Thoracic aorta (tissue), 2 donors: ENCODE data around the gene NPR2. TPM values are rescaled to one million over a fixed set of nuclear protein-coding genes. Genes with fewer than 3 reads are reported as not detected.

Experiments
- ATAC-seq: fragments of 150-250 bp; one replicate; pipeline ENCODE4 v1.8.0; 2017; ENCODE audit warnings: low read depth; ENCODE audit not compliant: insufficient number of reproducible peaks, low FRiP score
- DNase-seq: peaks from one replicate; pipeline ENCODE4 v3.0.0-alpha.2; 2020; ENCODE audit warnings: low spot score
- H3K27ac ChIP-seq, 2 donors: fragments of 200-600 bp; sonication (generic); 1 replicate in 1 of 2; 2 replicates in 1 of 2; pipeline ENCODE4 v1.5.1; 2016; ENCODE audit warnings: mild to moderate bottlenecking in 2 of 2, moderate library complexity in 2 of 2
- H3K27me3 ChIP-seq: fragments of 200-600 bp; sonication (generic); replicated peaks from 2 replicates; pipeline ENCODE4 v1.6.0; 2016; ENCODE audit warnings: mild to moderate bottlenecking; ENCODE audit not compliant: insufficient read depth
- H3K36me3 ChIP-seq: fragments of 200-600 bp; sonication (generic); one replicate; pipeline ENCODE4 v1.5.1; 2016
- H3K4me1 ChIP-seq, 2 donors: fragments of 200-600 bp; sonication (generic); 1 replicate in 1 of 2; 2 replicates in 1 of 2; pipeline versions ENCODE4 v1.5.1 to v1.6.0; 2016; ENCODE audit warnings: low read depth in 2 of 2, mild to moderate bottlenecking in 1 of 2; ENCODE audit not compliant: control insufficient read depth in 1 of 2
- H3K4me3 ChIP-seq: fragments of 200-600 bp; sonication (generic); 2 replicates; pipeline ENCODE4 v1.5.1; 2016; ENCODE audit warnings: mild to moderate bottlenecking
- H3K9me3 ChIP-seq: fragments of 200-600 bp; sonication (generic); 2 replicates; pipeline ENCODE4 v1.5.1; 2016
- CTCF ChIP-seq: fragments of 200-600 bp; sonication (generic); IDR thresholded peaks from one replicate; pipeline ENCODE4 v1.5.1; 2019; ENCODE audit warnings: antibody characterized with exemption
- total RNA-seq, 2 donors: library from RNA; depleted of rRNA; stranded (reverse); fragments of >200 nt; gene quantifications; one replicate each; pipeline versions ENCODE4 v1.1.0 to v1.2.3, GENCODE V29; 2016

Gene NPR2
- total RNA-seq, 2 donors from 2014 or later = 30.8 to 38.2 TPM

GRCh38 chr9:35798658-35799374 lies 7.4 kb downstream of the NPR2 start:
- ATAC-seq (no peak), DNase-seq (no peak)
- no peak overlapping the region for H3K27ac ChIP-seq
- peaks cover 14 to 28% of the 10 kb centered on the region in 2 donors for H3K4me1 ChIP-seq
- no peak overlapping the region for H3K4me3 ChIP-seq
- H3K36me3 ChIP-seq = peaks cover 7% of the 10 kb centered on the region
- H3K9me3 ChIP-seq = no peaks in the 10 kb centered on the region
- no peaks in the 10 kb centered on the region for H3K27me3 ChIP-seq
- TF ChIP-seq CTCF = no peak

- Histone ChIP-seq H3K9me3 (no peaks in the 10 kb centered on the region), H3K4me3 (no peak overlapping the region), H3K27ac (no peak overlapping the region), H3K36me3 (peaks cover 12% of the 10 kb centered on the region), H3K27me3 (no peaks in the 10 kb centered on the region), H3K4me1 (peaks cover 4 to 11% of the 10 kb centered on the region in 2 donors)
- TF ChIP-seq CTCF = no peak
- no peak for DNase-seq
- no peak for ATAC-seq
Measured at GRCh38 chr9:35800530-35800929, 9.1 kb downstream of the NPR2 start.

GRCh38 chr9:35801328-35802128 lies 10.1 kb downstream of the NPR2 start:
- Histone ChIP-seq H3K4me1 (peaks cover 4 to 8% of the 10 kb centered on the region in 2 donors), H3K27ac (no peak overlapping the region), H3K4me3 (no peak overlapping the region), H3K27me3 (no peaks in the 10 kb centered on the region), H3K36me3 (peaks cover 22% of the 10 kb centered on the region), H3K9me3 (no peaks in the 10 kb centered on the region)
- ATAC-seq (no peak), DNase-seq (no peak)
- no peak for TF ChIP-seq CTCF

- Histone ChIP-seq H3K27me3 (no peaks in the 10 kb centered on the region), H3K36me3 (peaks cover 43% of the 10 kb centered on the region), H3K27ac (no peak overlapping the region), H3K9me3 (no peaks in the 10 kb centered on the region), H3K4me3 (no peak overlapping the region), H3K4me1 (peaks cover 2 to 5% of the 10 kb centered on the region in 2 donors)
- TF ChIP-seq CTCF = no peak
- no peak for ATAC-seq
- no peak for DNase-seq
Measured at GRCh38 chr9:35806101-35806500, 14.7 kb downstream of the NPR2 start.

- ATAC-seq (no peak), DNase-seq (no peak)
- H3K9me3 ChIP-seq = no peaks in the 10 kb centered on the region
- H3K27ac ChIP-seq = no peak overlapping the region
- H3K27me3 ChIP-seq = no peaks in the 10 kb centered on the region
- peaks cover 43% of the 10 kb centered on the region for H3K36me3 ChIP-seq
- H3K4me3 ChIP-seq = no peak overlapping the region
- TF ChIP-seq CTCF = no peak
- peaks cover 8 to 24% of the 10 kb centered on the region in 2 donors for H3K4me1 ChIP-seq
Measured at GRCh38 chr9:35808433-35808832, 17.0 kb downstream of the NPR2 start.
